Measurements from ENCODE around the gene FYN.

- TF ChIP-seq NRF1 (conservative IDR thresholded peaks at IDR 0.05; ENCODE audit: low read depth, low read length) (no peak), REST (IDR thresholded peaks at IDR 0.05; ENCODE audit: low read depth, low read length) (no peak), CTCF (IDR thresholded peaks at IDR 0.05 in 2 of 3, conservative IDR thresholded peaks at IDR 0.05 in 1 of 3; ENCODE audit: control insufficient read depth in 2 of 3, extremely low read depth in 1 of 3, insufficient read depth in 1 of 3, low read depth in 3 of 3, low read length in 3 of 3) (no peak), ZNF274 (IDR thresholded peaks at IDR 0.05; ENCODE audit: insufficient read depth, insufficient read length) (no peak), TAF1 (IDR thresholded peaks at IDR 0.05; ENCODE audit: borderline replicate concordance, low read depth, low read length) (no peak), POLR2A (IDR thresholded peaks at IDR 0.05; ENCODE audit: low read depth, low read length) (no peak), TBL1XR1 (IDR thresholded peaks at IDR 0.05; ENCODE audit: low read depth, low read length) (no peak), ZBTB33 (IDR thresholded peaks at IDR 0.05) (no peak), RB1 (IDR thresholded peaks at IDR 0.05; ENCODE audit: borderline replicate concordance) (no peak), BACH1 (IDR thresholded peaks at IDR 0.05; ENCODE audit: borderline replicate concordance) (no peak)
Measured at GRCh38 chr6:111823831-111824607, 49.2 kb downstream of the FYN start.
